Right renal pelvis (tissue), 4 donors: ENCODE measurements around the gene POU6F2. TPM values are rescaled to one million over a fixed set of nuclear protein-coding genes. Genes with fewer than 3 reads are reported as not detected.

ENCODE experiments used
- polyA plus RNA-seq, 4 donors: library from polyadenylated mRNA; unstranded; fragments of 120-200 nt; gene quantifications; one replicate each; pipeline ENCODE4 v1.2.1, GENCODE V29; 2013; ENCODE audit not compliant: insufficient read length in 4 of 4

POU6F2 gene
- polyA plus RNA-seq, 4 donors: 0.10 to 0.42 (median 0.17) TPM

Other genes starting within 250 kb of the POU6F2 start
- gene VPS41, start 68.7 kb upstream of the POU6F2 start, polyA plus RNA-seq: 10 to 100 TPM; 58.6 to 86.0 (median 79.3) TPM